MM.1S (cell line): ENCODE results near the gene TSPEAR.

ENCODE experiments used
- EZH2 ChIP-seq: fragments of 300-600 bp; sonication (generic); optimal IDR thresholded peaks from 2 replicates; pipeline ENCODE3; 2017; ENCODE audit warnings: low read depth, mild to moderate bottlenecking, antibody characterized with exemption, low read length, mixed read lengths
- TF ChIP-seq, protein P1 (sequence below): fragments of 300-600 bp; sonication (generic); IDR thresholded peaks from 2 replicates; pipeline ENCODE4 v1.5.1; 2016; ENCODE audit warnings: antibody characterized with exemption, low read length, mixed read lengths

DNA sequence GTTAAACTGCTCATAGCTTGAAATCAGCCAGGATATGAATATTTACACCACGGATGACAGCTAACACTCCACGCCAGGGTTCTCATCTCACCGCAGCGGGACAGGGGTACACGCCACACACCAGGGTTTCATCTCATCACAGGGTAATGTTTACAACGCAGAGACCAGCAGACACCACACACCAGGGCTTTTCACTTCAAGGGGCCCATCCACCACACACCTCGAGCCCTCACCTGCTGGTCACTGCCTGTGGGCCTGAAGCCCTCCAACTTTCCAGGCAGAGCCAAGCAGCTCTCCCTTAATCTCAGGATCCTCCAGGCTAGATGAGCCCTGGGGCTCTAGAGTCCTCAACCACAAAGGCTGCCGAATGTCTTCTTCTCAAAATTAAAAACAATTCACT lies 15.7 kb downstream of the TSPEAR start:
- TF ChIP-seq, protein P1, sequence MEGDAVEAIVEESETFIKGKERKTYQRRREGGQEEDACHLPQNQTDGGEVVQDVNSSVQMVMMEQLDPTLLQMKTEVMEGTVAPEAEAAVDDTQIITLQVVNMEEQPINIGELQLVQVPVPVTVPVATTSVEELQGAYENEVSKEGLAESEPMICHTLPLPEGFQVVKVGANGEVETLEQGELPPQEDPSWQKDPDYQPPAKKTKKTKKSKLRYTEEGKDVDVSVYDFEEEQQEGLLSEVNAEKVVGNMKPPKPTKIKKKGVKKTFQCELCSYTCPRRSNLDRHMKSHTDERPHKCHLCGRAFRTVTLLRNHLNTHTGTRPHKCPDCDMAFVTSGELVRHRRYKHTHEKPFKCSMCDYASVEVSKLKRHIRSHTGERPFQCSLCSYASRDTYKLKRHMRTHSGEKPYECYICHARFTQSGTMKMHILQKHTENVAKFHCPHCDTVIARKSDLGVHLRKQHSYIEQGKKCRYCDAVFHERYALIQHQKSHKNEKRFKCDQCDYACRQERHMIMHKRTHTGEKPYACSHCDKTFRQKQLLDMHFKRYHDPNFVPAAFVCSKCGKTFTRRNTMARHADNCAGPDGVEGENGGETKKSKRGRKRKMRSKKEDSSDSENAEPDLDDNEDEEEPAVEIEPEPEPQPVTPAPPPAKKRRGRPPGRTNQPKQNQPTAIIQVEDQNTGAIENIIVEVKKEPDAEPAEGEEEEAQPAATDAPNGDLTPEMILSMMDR: no peak
- TF ChIP-seq EZH2: no peak
